Ovary (tissue), 3 donors: ENCODE data around the gene EXOSC7.

Experiments
- CTCF ChIP-seq, 3 donors: fragments of 450-650 bp in 2 of 3; fragments of 200-600 bp in 1 of 3; IDR thresholded peaks; one replicate each; pipeline versions ENCODE4 v1.5.1 to v1.8.0; 2016 to 2022; ENCODE audit warnings: antibody characterized with exemption in 3 of 3, mild to moderate bottlenecking in 1 of 3
- EP300 ChIP-seq: sonication (generic); formaldehyde crosslinking; IDR thresholded peaks from one replicate; pipeline ENCODE4 v1.6.1; 2017; ENCODE audit warnings: antibody characterized with exemption
- POLR2A ChIP-seq: fragments of 450-650 bp; IDR thresholded peaks from one replicate; pipeline ENCODE4 v1.6.1; 2017; ENCODE audit warnings: antibody characterized with exemption, mild to moderate bottlenecking, moderate library complexity
- donor health status: DM: no; HTN: no; CAD: no.

GRCh38 chr3:44952689-44953088 is 23.4 kb upstream of the EXOSC7 start:
- TF ChIP-seq CTCF (IDR thresholded peaks at IDR 0.05) (no peak), POLR2A (no peak), EP300 (no peak)
